Measurements from ENCODE around the gene MED12L.

The MED12L gene

DNA sequence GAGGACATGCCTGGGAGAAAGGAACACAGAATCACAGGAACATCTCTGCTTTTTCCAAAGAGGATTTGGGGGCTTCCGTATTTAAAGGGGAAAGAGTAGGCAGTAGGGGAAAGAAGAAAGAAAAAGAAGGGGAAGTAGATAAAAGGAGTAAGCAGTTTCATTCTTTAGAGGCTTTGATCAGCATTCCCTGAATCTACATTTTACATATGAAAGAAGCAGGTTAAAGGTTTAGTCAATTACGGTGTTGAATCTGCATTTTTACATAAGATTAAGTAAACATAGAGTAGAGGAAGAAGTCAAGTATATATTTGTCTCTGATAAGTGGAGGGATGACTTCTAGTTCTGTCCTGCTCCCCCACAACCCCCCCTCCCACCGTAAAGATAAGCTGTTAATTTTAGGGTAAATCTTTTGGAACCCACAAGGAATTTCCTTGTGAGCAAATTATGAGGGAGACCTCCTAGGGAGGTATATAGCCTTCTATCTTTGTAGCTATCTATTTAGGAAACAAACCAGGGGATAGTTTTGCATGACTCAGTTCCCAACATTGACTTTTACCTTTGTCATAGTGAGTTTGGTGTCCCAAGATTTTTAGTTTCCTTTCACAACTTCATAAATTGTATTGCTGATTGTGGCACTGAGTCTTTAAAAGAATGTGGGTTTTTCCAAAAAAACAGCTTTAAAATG, 307.8 kb downstream of the MED12L start:
- H3K79me2 ChIP-seq (ENCODE audit: low read length) = no peaks in the 10 kb centered on the region
- TF ChIP-seq EZH2phosphoT487 (IDR thresholded peaks at IDR 0.05; ENCODE audit: low read length) = no peak
- TF ChIP-seq, protein P1, sequence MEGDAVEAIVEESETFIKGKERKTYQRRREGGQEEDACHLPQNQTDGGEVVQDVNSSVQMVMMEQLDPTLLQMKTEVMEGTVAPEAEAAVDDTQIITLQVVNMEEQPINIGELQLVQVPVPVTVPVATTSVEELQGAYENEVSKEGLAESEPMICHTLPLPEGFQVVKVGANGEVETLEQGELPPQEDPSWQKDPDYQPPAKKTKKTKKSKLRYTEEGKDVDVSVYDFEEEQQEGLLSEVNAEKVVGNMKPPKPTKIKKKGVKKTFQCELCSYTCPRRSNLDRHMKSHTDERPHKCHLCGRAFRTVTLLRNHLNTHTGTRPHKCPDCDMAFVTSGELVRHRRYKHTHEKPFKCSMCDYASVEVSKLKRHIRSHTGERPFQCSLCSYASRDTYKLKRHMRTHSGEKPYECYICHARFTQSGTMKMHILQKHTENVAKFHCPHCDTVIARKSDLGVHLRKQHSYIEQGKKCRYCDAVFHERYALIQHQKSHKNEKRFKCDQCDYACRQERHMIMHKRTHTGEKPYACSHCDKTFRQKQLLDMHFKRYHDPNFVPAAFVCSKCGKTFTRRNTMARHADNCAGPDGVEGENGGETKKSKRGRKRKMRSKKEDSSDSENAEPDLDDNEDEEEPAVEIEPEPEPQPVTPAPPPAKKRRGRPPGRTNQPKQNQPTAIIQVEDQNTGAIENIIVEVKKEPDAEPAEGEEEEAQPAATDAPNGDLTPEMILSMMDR (IDR thresholded peaks at IDR 0.05; ENCODE audit: low read length) = no peak
- no peak for TF ChIP-seq EZH2 (optimal IDR thresholded peaks at IDR 0.05; ENCODE audit: low read depth, low read length)
- no peak overlapping the region for H3K9ac ChIP-seq (ENCODE audit: low read length)
- no peak overlapping the region for H2AFZ ChIP-seq (ENCODE audit: low read length)
- no peak overlapping the region for H3K4me3 ChIP-seq (ENCODE audit: low read length)
- no peaks in the 10 kb centered on the region for H3K4me1 ChIP-seq (ENCODE audit: low read length)
- no peak overlapping the region for H3K27ac ChIP-seq (ENCODE audit: low read length)
- no peaks in the 10 kb centered on the region for H3K27me3 ChIP-seq (replicated peaks; ENCODE audit: insufficient read depth, low read length)
- H3K4me2 ChIP-seq (ENCODE audit: low read depth, low read length) = no peak overlapping the region
- no peaks in the 10 kb centered on the region for H3K9me3 ChIP-seq (replicated peaks; ENCODE audit: insufficient read depth, low read length)
- DNase-seq = no peak
- no peaks in the 10 kb centered on the region for H3K9me2 ChIP-seq (replicated peaks; ENCODE audit: insufficient read depth, low read length)
- H3F3A ChIP-seq (ENCODE audit: insufficient read depth, low read length) = no peaks in the 10 kb centered on the region
- H3K36me3 ChIP-seq (replicated peaks; ENCODE audit: insufficient read depth, low read length) = no peaks in the 10 kb centered on the region
- H4K20me1 ChIP-seq (ENCODE audit: insufficient read depth, low read length) = no peaks in the 10 kb centered on the region

- TF ChIP-seq EZH2 (optimal IDR thresholded peaks at IDR 0.05; ENCODE audit: low read depth, low read length) (no peak), EZH2phosphoT487 (IDR thresholded peaks at IDR 0.05; ENCODE audit: low read length) (no peak)
- TF ChIP-seq, protein P1 (IDR thresholded peaks at IDR 0.05; ENCODE audit: low read length) = no peak
- Histone ChIP-seq H3K9ac (ENCODE audit: low read length) (no peak overlapping the region), H3K27ac (ENCODE audit: low read length) (no peak overlapping the region), H3K4me3 (ENCODE audit: low read length) (no peak overlapping the region), H3K36me3 (replicated peaks; ENCODE audit: insufficient read depth, low read length) (no peaks in the 10 kb centered on the region), H3K9me3 (replicated peaks; ENCODE audit: insufficient read depth, low read length) (no peaks in the 10 kb centered on the region), H4K20me1 (ENCODE audit: insufficient read depth, low read length) (no peaks in the 10 kb centered on the region), H3F3A (ENCODE audit: insufficient read depth, low read length) (no peaks in the 10 kb centered on the region), H3K79me2 (ENCODE audit: low read length) (no peaks in the 10 kb centered on the region), H3K9me2 (replicated peaks; ENCODE audit: insufficient read depth, low read length) (no peaks in the 10 kb centered on the region), H3K4me2 (ENCODE audit: low read depth, low read length) (no peak overlapping the region), H2AFZ (ENCODE audit: low read length) (no peak overlapping the region), H3K27me3 (replicated peaks; ENCODE audit: insufficient read depth, low read length) (no peaks in the 10 kb centered on the region), H3K4me1 (ENCODE audit: low read length) (no peaks in the 10 kb centered on the region)
- DNase-seq = no peak
Measured at GRCh38 chr3:151393941-151394340, 308.5 kb downstream of the MED12L start.

GRCh38 chr3:151394611-151395010, 309.1 kb downstream of the MED12L start:
- Histone ChIP-seq H2AFZ (ENCODE audit: low read length) (no peak overlapping the region), H3K27ac (ENCODE audit: low read length) (no peak overlapping the region)
- DNase-seq = no peak

More at GRCh38 chr3:151394611-151395010, 309.1 kb downstream of the MED12L start:
- H3K4me2 ChIP-seq (ENCODE audit: low read depth, low read length) = no peak overlapping the region
- H3K79me2 ChIP-seq (ENCODE audit: low read length) = no peaks in the 10 kb centered on the region
- no peaks in the 10 kb centered on the region for H3K27me3 ChIP-seq (replicated peaks; ENCODE audit: insufficient read depth, low read length)
- H3K4me1 ChIP-seq (ENCODE audit: low read length) = no peaks in the 10 kb centered on the region
- no peak overlapping the region for H3K9ac ChIP-seq (ENCODE audit: low read length)
- H3F3A ChIP-seq (ENCODE audit: insufficient read depth, low read length) = no peaks in the 10 kb centered on the region
- H3K9me3 ChIP-seq (replicated peaks; ENCODE audit: insufficient read depth, low read length) = no peaks in the 10 kb centered on the region
- TF ChIP-seq EZH2phosphoT487 (IDR thresholded peaks at IDR 0.05; ENCODE audit: low read length) = no peak
- TF ChIP-seq EZH2 (optimal IDR thresholded peaks at IDR 0.05; ENCODE audit: low read depth, low read length) = no peak
- TF ChIP-seq, protein P1 (IDR thresholded peaks at IDR 0.05; ENCODE audit: low read length) = no peak
- no peaks in the 10 kb centered on the region for H4K20me1 ChIP-seq (ENCODE audit: insufficient read depth, low read length)
- H3K4me3 ChIP-seq (ENCODE audit: low read length) = no peak overlapping the region
- no peaks in the 10 kb centered on the region for H3K9me2 ChIP-seq (replicated peaks; ENCODE audit: insufficient read depth, low read length)
- no peaks in the 10 kb centered on the region for H3K36me3 ChIP-seq (replicated peaks; ENCODE audit: insufficient read depth, low read length)
